Upper lobe of right lung (tissue), 1 donor: ENCODE data around the gene MID2. TPM values are rescaled to one million over a fixed set of nuclear protein-coding genes. Genes with fewer than 3 reads are reported as not detected.

Source experiments
- ATAC-seq: fragments of 200-7000 bp; cut with Tn5 transposase; one replicate; pipeline ENCODE4 v1.9.1; 2020; ENCODE audit warnings: mild to moderate bottlenecking, moderate library complexity
- DNase-seq: peaks from one replicate; pipeline ENCODE4 v3.0.0-alpha.2; 2020
- H3K27ac ChIP-seq: fragments of 200-600 bp; one replicate; pipeline ENCODE4 v1.8.0; 2022
- H3K27me3 ChIP-seq: fragments of 200-600 bp; one replicate; pipeline ENCODE4 v1.8.0; 2022; ENCODE audit warnings: mild to moderate bottlenecking
- H3K36me3 ChIP-seq: fragments of 200-600 bp; one replicate; pipeline ENCODE4 v1.8.0; 2022
- H3K4me1 ChIP-seq: fragments of 200-600 bp; one replicate; pipeline ENCODE4 v1.8.0; 2022
- H3K4me3 ChIP-seq: fragments of 200-600 bp; one replicate; pipeline ENCODE4 v1.8.0; 2022; ENCODE audit warnings: mild to moderate bottlenecking
- H3K9me3 ChIP-seq: fragments of 200-600 bp; one replicate; pipeline ENCODE4 v1.8.0; 2022
- CTCF ChIP-seq: fragments of 200-600 bp; IDR thresholded peaks from one replicate; pipeline ENCODE4 v1.8.0; 2022; ENCODE audit warnings: antibody characterized with exemption
- intact Hi-C: fragments of 100-400 bp; cut with DNase I; formaldehyde crosslinking; loops from one replicate; pipeline ENCODE4 v1.11.0; 2022
- long read RNA-seq: library from polyadenylated mRNA; unstranded; transcript quantifications from one replicate; pipeline ENCODE4 v2.0.0, GENCODE V29; 2021
- total RNA-seq: library from RNA; stranded (reverse); fragmentation: NEBNext Ultra II Directional; extraction: Animal tissue kit (Norgen Biotek cat#: 25700); gene quantifications from one replicate; pipeline ENCODE4 v1.2.1, GENCODE V29; 2021
- donor health status: DM: no; HTN: yes; CAD: no; lungs with severe emphysema.

Gene MID2, protein sequence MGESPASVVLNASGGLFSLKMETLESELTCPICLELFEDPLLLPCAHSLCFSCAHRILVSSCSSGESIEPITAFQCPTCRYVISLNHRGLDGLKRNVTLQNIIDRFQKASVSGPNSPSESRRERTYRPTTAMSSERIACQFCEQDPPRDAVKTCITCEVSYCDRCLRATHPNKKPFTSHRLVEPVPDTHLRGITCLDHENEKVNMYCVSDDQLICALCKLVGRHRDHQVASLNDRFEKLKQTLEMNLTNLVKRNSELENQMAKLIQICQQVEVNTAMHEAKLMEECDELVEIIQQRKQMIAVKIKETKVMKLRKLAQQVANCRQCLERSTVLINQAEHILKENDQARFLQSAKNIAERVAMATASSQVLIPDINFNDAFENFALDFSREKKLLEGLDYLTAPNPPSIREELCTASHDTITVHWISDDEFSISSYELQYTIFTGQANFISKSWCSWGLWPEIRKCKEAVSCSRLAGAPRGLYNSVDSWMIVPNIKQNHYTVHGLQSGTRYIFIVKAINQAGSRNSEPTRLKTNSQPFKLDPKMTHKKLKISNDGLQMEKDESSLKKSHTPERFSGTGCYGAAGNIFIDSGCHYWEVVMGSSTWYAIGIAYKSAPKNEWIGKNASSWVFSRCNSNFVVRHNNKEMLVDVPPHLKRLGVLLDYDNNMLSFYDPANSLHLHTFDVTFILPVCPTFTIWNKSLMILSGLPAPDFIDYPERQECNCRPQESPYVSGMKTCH
- total RNA-seq: 25.2 TPM
- long read RNA-seq, transcript MID2-202 (10 exons, 2,251 nt): major isoform, 12 of 24 reads
- long read RNA-seq, partial matches to known transcripts: 3 of 24 reads
- long read RNA-seq, other reads (novel, unspliced or antisense): 6 of 24 reads

GRCh38 chrX:107825698-107826237 is at the start of gene MID2:
TSS of gene MID2 (plus strand) at chrX:107825866. CDS start at chrX:107826427, 561 bp downstream.
- no peak for TF ChIP-seq CTCF
- intact Hi-C loops: no loop called here
- H3K36me3 ChIP-seq: no peaks in the 10 kb centered on the region
- ATAC-seq (peak; percentile 74), DNase-seq (peak; percentile 78)
- peak within 1 kb of the TSS; percentile 89 for H3K27ac ChIP-seq
- peak within 1 kb of the TSS; percentile 60 for H3K4me3 ChIP-seq
- no peaks in the 10 kb centered on the region for H3K9me3 ChIP-seq
- no peaks in the 10 kb centered on the region for H3K27me3 ChIP-seq
- no peaks in the 10 kb centered on the region for H3K4me1 ChIP-seq

DNA sequence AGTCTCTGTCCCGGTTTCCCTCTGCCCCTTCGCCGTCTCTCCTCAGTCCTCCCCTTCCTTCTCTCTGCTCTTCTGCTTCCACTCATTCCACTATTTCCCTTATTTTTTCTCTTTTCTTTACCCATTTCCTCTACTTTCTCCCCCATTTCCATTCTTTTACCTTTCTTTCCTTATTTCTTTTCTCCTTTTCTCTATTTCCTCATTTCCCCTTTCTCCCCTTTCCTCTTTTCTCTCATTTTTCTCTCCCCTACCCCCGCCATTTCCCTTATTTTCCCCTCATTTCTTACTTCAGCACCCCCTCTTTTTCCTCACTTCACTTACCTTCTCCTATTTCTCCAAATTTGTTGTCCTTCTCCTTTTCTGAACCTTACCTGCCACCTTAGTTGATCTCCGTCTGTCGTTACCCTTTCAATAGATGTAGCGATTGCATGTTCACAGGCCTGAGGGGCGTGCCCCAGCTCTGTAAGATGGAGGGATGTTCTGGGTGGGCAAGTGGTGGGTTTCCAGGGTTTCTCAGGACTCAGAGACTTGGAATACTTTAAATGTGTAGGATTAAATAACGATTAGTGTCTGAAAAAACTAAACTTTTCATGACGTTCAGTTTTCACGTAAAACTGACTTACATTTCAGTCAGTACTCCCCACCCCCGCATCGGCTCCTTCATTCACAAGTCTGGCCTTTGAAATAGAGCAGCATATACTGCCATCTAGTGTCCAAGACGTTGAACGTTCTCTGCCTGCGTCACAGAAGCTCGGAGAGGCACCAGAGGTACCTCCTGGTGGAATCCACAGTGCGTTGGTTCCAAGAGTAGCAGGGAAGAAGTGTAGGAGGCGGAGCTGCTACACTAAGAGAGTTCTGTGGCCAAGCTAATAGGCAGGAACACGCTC is 48.8 kb upstream of the MID2 start:
- peak; percentile 64 for TF ChIP-seq CTCF
- Histone ChIP-seq H3K36me3 (no peaks in the 10 kb centered on the region), H3K4me3 (peak overlapping the region; percentile 60), H3K27ac (peak overlapping the region; percentile 80), H3K4me1 (peaks cover 5% of the 10 kb centered on the region), H3K9me3 (no peaks in the 10 kb centered on the region), H3K27me3 (no peaks in the 10 kb centered on the region)
- ATAC-seq (peak; percentile 87), DNase-seq (peak; percentile 81)
- intact Hi-C loops: no loop called here

DNA sequence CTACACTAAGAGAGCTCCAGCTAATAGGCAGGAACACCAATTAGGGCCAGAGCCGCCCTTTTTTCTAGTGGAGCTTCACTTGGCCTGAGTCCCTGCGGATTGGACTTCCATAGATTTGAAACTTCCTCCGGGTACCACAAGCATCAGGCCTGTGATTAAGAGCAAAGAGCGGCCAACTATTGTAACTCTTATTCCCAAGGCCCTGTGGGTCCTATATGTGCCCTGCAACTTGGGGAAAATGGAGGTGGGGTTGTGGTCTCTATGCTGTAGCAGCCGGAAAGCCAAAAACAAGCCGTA is 48.2 kb upstream of the MID2 start, which contains the start of gene NCBP2L:
Gene NCBP2L, plus strand, starts transcription at position 198 of the 297 bp plus-strand sequence. CDS start 16,488 bp downstream, outside the sequence.
- Histone ChIP-seq H3K36me3 (no peaks in the 10 kb centered on the region), H3K4me3 (peak within 1 kb of the TSS; percentile 60), H3K9me3 (no peaks in the 10 kb centered on the region), H3K4me1 (peaks cover 5% of the 10 kb centered on the region), H3K27me3 (no peaks in the 10 kb centered on the region), H3K27ac (peak within 1 kb of the TSS; percentile 80)
- no peak for TF ChIP-seq CTCF
- ATAC-seq (no peak), DNase-seq (no peak)
- intact Hi-C loops: no loop called here

DNA sequence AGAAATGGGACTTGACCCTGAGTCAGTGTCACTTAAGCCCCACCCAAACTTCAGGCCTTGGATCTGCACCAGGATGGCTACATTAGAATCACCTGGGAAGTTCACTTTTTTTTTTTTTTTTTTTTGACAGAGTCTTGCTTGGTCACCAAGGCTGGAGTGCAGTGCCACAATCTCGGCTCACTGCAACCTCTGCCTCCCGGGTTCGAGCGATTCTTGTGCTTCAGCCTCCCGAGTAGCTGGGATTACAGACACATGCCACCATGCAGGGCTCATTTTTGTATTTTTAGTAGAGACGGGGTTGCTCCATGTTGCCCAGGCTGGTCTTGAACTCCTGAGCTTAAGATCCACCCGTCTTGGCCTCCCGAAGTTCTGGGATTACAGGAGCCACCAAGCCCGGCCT is 45.1 kb upstream of the MID2 start:
- no peak for TF ChIP-seq CTCF
- intact Hi-C loops: no loop called here

GRCh38 chrX:107787827-107788226 is 37.8 kb upstream of the MID2 start:
- Histone ChIP-seq H3K27ac (no peak overlapping the region), H3K4me3 (no peak overlapping the region), H3K36me3 (no peaks in the 10 kb centered on the region), H3K27me3 (no peaks in the 10 kb centered on the region), H3K4me1 (no peaks in the 10 kb centered on the region), H3K9me3 (no peaks in the 10 kb centered on the region)
- no peak for TF ChIP-seq CTCF
- ATAC-seq: no peak
- DNase-seq: no peak
- intact Hi-C loops: no loop called here

More for the DNA sequence above, 45.1 kb upstream of the MID2 start:
- Histone ChIP-seq H3K27ac (no peak overlapping the region), H3K36me3 (no peaks in the 10 kb centered on the region), H3K4me3 (no peak overlapping the region), H3K9me3 (no peaks in the 10 kb centered on the region), H3K4me1 (peaks cover 5% of the 10 kb centered on the region), H3K27me3 (no peaks in the 10 kb centered on the region)
- ATAC-seq (no peak), DNase-seq (no peak)
